Tibial nerve (tissue), 4 donors: ENCODE results near the gene TKFC. TPM values are rescaled to one million over a fixed set of nuclear protein-coding genes. Genes with fewer than 3 reads are reported as not detected.

ENCODE experiments used
- DNase-seq, 2 donors: peaks; one replicate each; pipeline ENCODE4 v3.0.0-alpha.2; 2019; ENCODE audit warnings: low spot score in 2 of 2
- H3K27ac ChIP-seq, 4 donors: fragments of 200-600 bp; sonication (generic) in 3 of 4; one replicate each; pipeline ENCODE4 v1.5.1; 2017 to 2019; ENCODE audit warnings: mild to moderate bottlenecking in 1 of 4
- H3K27me3 ChIP-seq, 2 donors: fragments of 200-600 bp; sonication (generic) in 1 of 2; one replicate each; pipeline versions ENCODE4 v1.5.1 to v1.6.0; 2017 to 2019
- H3K36me3 ChIP-seq, 3 donors: fragments of 200-600 bp; sonication (generic); one replicate each; pipeline ENCODE4 v1.5.1; 2018 to 2019
- H3K4me1 ChIP-seq, 4 donors: fragments of 200-600 bp; sonication (generic) in 3 of 4; one replicate each; pipeline ENCODE4 v1.5.1; 2017 to 2019
- H3K4me3 ChIP-seq, 4 donors: fragments of 200-600 bp; sonication (generic) in 3 of 4; one replicate each; pipeline ENCODE4 v1.5.1; 2017 to 2019; ENCODE audit warnings: mild to moderate bottlenecking in 1 of 4, moderate library complexity in 1 of 4
- H3K9me3 ChIP-seq, 4 donors: fragments of 200-600 bp; sonication (generic) in 3 of 4; one replicate each; pipeline ENCODE4 v1.5.1; 2017 to 2019
- EP300 ChIP-seq, 2 donors: sonication (generic); formaldehyde crosslinking; IDR thresholded peaks; one replicate each; pipeline ENCODE4 v1.6.1; 2017; ENCODE audit warnings: antibody characterized with exemption in 2 of 2, mild to moderate bottlenecking in 1 of 2
- POLR2A ChIP-seq, 2 donors: fragments of 450-650 bp; IDR thresholded peaks; one replicate each; pipeline ENCODE4 v1.6.1; 2017; ENCODE audit warnings: antibody characterized with exemption in 2 of 2, mild to moderate bottlenecking in 2 of 2, moderate library complexity in 2 of 2
- WGBS, 2 donors: methylation state at CpG; one replicate each; pipeline ENCODE4 v1.1.5; 2018; 5-methylcytosine and 5-hydroxymethylcytosine counted together
- total RNA-seq, 4 donors: library from RNA; depleted of rRNA; stranded (reverse); fragments of >200 nt; gene quantifications; one replicate each; pipeline ENCODE4 v1.1.0, GENCODE V29; 2016
- TF ChIP-seq, protein P1 (sequence below), 5 experiments: fragments of 200-600 bp in 3 of 5; fragments of 450-650 bp in 2 of 5; sonication (generic) in 3 of 5; IDR thresholded peaks; one replicate each; pipeline ENCODE4 v1.5.1; 2016 to 2019; ENCODE audit warnings: antibody characterized with exemption in 5 of 5, mild to moderate bottlenecking in 3 of 5, moderate library complexity in 2 of 5

The TKFC gene
- total RNA-seq, 4 donors from 2014 or later = 15.0 to 39.6 (median 24.5) TPM

GRCh38 chr11:61339490-61339878 lies 6.5 kb downstream of the TKFC start:
- Histone ChIP-seq H3K4me1 (peaks cover 0 to 18% (median under 1%) of the 10 kb centered on the region in 4 donors), H3K4me3 (no peak overlapping the region), H3K27me3 (no peaks in the 10 kb centered on the region), H3K9me3 (no peaks in the 10 kb centered on the region), H3K36me3 (peaks cover 0 to 62% (median 0%) of the 10 kb centered on the region in 3 donors), H3K27ac (no peak overlapping the region)
- TF ChIP-seq, protein P1, sequence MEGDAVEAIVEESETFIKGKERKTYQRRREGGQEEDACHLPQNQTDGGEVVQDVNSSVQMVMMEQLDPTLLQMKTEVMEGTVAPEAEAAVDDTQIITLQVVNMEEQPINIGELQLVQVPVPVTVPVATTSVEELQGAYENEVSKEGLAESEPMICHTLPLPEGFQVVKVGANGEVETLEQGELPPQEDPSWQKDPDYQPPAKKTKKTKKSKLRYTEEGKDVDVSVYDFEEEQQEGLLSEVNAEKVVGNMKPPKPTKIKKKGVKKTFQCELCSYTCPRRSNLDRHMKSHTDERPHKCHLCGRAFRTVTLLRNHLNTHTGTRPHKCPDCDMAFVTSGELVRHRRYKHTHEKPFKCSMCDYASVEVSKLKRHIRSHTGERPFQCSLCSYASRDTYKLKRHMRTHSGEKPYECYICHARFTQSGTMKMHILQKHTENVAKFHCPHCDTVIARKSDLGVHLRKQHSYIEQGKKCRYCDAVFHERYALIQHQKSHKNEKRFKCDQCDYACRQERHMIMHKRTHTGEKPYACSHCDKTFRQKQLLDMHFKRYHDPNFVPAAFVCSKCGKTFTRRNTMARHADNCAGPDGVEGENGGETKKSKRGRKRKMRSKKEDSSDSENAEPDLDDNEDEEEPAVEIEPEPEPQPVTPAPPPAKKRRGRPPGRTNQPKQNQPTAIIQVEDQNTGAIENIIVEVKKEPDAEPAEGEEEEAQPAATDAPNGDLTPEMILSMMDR (IDR thresholded peaks at IDR 0.05) = no peak
- TF ChIP-seq POLR2A (IDR thresholded peaks at IDR 0.05) = no peak
- TF ChIP-seq EP300 (IDR thresholded peaks at IDR 0.05) = no peak
- 84 to 90% methylated on average over 4 of the region's 4 CpGs for WGBS, 2 donors
- DNase-seq = no peak

DNA sequence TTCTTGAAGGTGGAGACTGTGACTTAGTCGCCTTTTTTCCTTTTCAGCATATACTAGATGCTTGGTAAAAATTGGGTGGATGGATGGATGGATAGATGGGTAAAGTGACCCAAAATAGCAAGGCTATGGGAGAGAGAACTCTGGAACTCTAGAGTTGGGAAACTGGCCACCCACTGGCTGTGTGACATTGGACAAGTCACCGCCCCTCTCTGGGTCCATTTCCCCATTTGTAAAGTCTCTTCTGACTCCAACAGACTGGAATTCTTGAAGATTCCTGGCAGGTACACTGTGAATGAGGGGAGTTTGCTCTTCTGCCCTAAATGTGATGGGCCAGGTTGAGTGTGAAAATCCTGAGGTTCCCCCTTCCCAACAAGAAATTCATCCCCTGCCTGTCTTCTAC lies 8.0 kb downstream of the TKFC start:
- DNase-seq = no peak
- H3K27ac ChIP-seq = no peak overlapping the region
- H3K4me1 ChIP-seq = peaks cover 0 to 12% (median 0%) of the 10 kb centered on the region in 4 donors
- peaks cover 0 to 75% (median 0%) of the 10 kb centered on the region in 3 donors for H3K36me3 ChIP-seq
- no peaks in the 10 kb centered on the region for H3K27me3 ChIP-seq
- TF ChIP-seq, protein P1 (IDR thresholded peaks at IDR 0.05) = no peak
- H3K9me3 ChIP-seq = no peaks in the 10 kb centered on the region
- 92 to 94% methylated on average over 2 of the region's 2 CpGs for WGBS, 2 donors
- H3K4me3 ChIP-seq = no peak overlapping the region

DNA sequence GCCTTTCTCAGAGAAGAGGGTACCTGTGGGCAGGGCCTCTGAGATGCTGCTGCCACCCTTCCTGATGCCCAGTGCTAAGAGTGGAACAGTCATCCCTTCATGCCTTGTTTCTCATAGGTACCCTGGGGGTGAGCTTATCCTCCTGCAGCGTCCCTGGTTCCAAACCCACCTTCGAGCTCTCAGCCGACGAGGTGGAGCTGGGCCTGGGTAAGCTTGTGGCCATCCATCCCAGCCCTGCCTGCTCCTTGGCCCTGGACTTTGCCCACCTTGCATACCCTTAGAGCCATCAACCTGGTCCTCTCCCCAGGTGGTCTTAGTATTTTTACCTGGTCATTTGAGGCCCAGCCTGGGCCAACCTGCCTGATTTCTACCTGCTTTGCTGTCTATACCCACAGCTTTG lies 8.7 kb downstream of the TKFC start:
- DNase-seq = no peak
- Histone ChIP-seq H3K4me3 (no peak overlapping the region), H3K36me3 (peaks cover 0 to 82% (median 0%) of the 10 kb centered on the region in 3 donors), H3K4me1 (peaks cover 0 to 5% (median 0%) of the 10 kb centered on the region in 4 donors), H3K27ac (no peak overlapping the region), H3K27me3 (no peaks in the 10 kb centered on the region), H3K9me3 (no peaks in the 10 kb centered on the region)
- no peak for TF ChIP-seq EP300 (IDR thresholded peaks at IDR 0.05)
- TF ChIP-seq, protein P1 (IDR thresholded peaks at IDR 0.05) = no peak
- no peak for TF ChIP-seq POLR2A (IDR thresholded peaks at IDR 0.05)
- WGBS, 2 donors = 86 to 100% methylated on average over 4 of the region's 4 CpGs

- Histone ChIP-seq H3K27me3 (no peaks in the 10 kb centered on the region), H3K4me3 (no peak overlapping the region), H3K9me3 (no peaks in the 10 kb centered on the region), H3K36me3 (peaks cover 0 to 88% (median 0%) of the 10 kb centered on the region in 3 donors), H3K4me1 (peaks cover 0 to 4% (median 0%) of the 10 kb centered on the region in 4 donors), H3K27ac (no peak overlapping the region)
- no peak for TF ChIP-seq POLR2A (IDR thresholded peaks at IDR 0.05)
- TF ChIP-seq, protein P1 (IDR thresholded peaks at IDR 0.05) = no peak
- TF ChIP-seq EP300 (IDR thresholded peaks at IDR 0.05) = no peak
- no peak for DNase-seq
- WGBS, 2 donors = 83 to 84% methylated on average over 20 of the region's 20 CpGs
Observed at GRCh38 chr11:61342207-61342803, 9.3 kb downstream of the TKFC start.

GRCh38 chr11:61343792-61344745 lies 11.0 kb downstream of the TKFC start:
- Histone ChIP-seq H3K27ac (no peak overlapping the region), H3K27me3 (no peaks in the 10 kb centered on the region), H3K9me3 (no peaks in the 10 kb centered on the region), H3K36me3 (peaks cover 0 to 90% (median 0%) of the 10 kb centered on the region in 3 donors), H3K4me1 (peaks cover 0 to 4% (median 0%) of the 10 kb centered on the region in 4 donors), H3K4me3 (no peak overlapping the region)
- TF ChIP-seq EP300 (IDR thresholded peaks at IDR 0.05) (no peak), POLR2A (IDR thresholded peaks at IDR 0.05) (no peak)
- TF ChIP-seq, protein P1 (IDR thresholded peaks at IDR 0.05) = no peak
- no peak for DNase-seq
- 88 to 92% methylated on average over 28 to 29 of the region's 29 CpGs for WGBS, 2 donors
